Measurements from ENCODE around the gene KCNMA1.

The KCNMA1 gene

GRCh38 chr10:77556990-77557601 lies 80.5 kb downstream of the KCNMA1 start:
- DNase-seq (ENCODE audit: low spot score): no peak

GRCh38 chr10:77555591-77556212 lies 81.9 kb downstream of the KCNMA1 start:
- peak; percentile 39 for DNase-seq (ENCODE audit: low spot score)

GRCh38 chr10:77554996-77555397 lies 82.6 kb downstream of the KCNMA1 start:
- no peak for DNase-seq (ENCODE audit: low spot score)

GRCh38 chr10:77553966-77554365 lies 83.6 kb downstream of the KCNMA1 start:
- DNase-seq (ENCODE audit: low spot score): no peak

- DNase-seq (ENCODE audit: low spot score): no peak
These were observed 84.3 kb downstream of the KCNMA1 start for GRCh38 chr10:77553311-77553710.

GRCh38 chr10:77552252-77552651 lies 85.4 kb downstream of the KCNMA1 start:
- DNase-seq (ENCODE audit: low spot score): no peak

- DNase-seq (ENCODE audit: low spot score): no peak
These were observed 87.2 kb downstream of the KCNMA1 start for GRCh38 chr10:77550378-77550777.

- DNase-seq (ENCODE audit: low spot score): no peak
These were observed 88.9 kb downstream of the KCNMA1 start for GRCh38 chr10:77548671-77549070.

- DNase-seq (ENCODE audit: low spot score): no peak
These were observed 89.5 kb downstream of the KCNMA1 start for GRCh38 chr10:77548157-77548556.

- no peak for DNase-seq (ENCODE audit: low spot score)
These were observed 90.1 kb downstream of the KCNMA1 start for GRCh38 chr10:77547307-77548050.

GRCh38 chr10:77546042-77546441 lies 91.6 kb downstream of the KCNMA1 start:
- no peak for DNase-seq (ENCODE audit: low spot score)

GRCh38 chr10:77545585-77545984 lies 92.0 kb downstream of the KCNMA1 start:
- no peak for DNase-seq (ENCODE audit: low spot score)

- DNase-seq (ENCODE audit: low spot score): no peak
These were observed 93.0 kb downstream of the KCNMA1 start for GRCh38 chr10:77544617-77545016.

GRCh38 chr10:77542710-77543259 lies 94.8 kb downstream of the KCNMA1 start:
- DNase-seq (ENCODE audit: low spot score): no peak

- DNase-seq (ENCODE audit: low spot score): no peak
These were observed 95.7 kb downstream of the KCNMA1 start for GRCh38 chr10:77541944-77542343.

- DNase-seq (ENCODE audit: low spot score): no peak
These were observed 96.4 kb downstream of the KCNMA1 start for GRCh38 chr10:77541247-77541646.

- DNase-seq (ENCODE audit: low spot score): no peak
These were observed 98.3 kb downstream of the KCNMA1 start for GRCh38 chr10:77539147-77539935.

- DNase-seq (ENCODE audit: low spot score): peak; percentile 72
These were observed 99.8 kb downstream of the KCNMA1 start for GRCh38 chr10:77537720-77538373.

- DNase-seq (ENCODE audit: low spot score): no peak
These were observed 100.5 kb downstream of the KCNMA1 start for GRCh38 chr10:77537071-77537470.

GRCh38 chr10:77533887-77534278 lies 103.7 kb downstream of the KCNMA1 start:
- DNase-seq (ENCODE audit: low spot score): peak; percentile 19

GRCh38 chr10:77533146-77533886 lies 104.3 kb downstream of the KCNMA1 start:
- no peak for DNase-seq (ENCODE audit: low spot score)

All from GM03348 (cell line).